Loucy (cell line): ENCODE data around the gene PTPRN2.

Experiments used
- H2AFZ ChIP-seq: fragments of 200-600 bp; sonication (generic); 2 replicates; pipeline ENCODE4 v1.6.0; 2016; ENCODE audit warnings: antibody characterized with exemption, mild to moderate bottlenecking, low read length, moderate library complexity
- H3F3A ChIP-seq: fragments of 200-600 bp; 2 replicates; pipeline ENCODE4 v1.6.0; 2016; ENCODE audit warnings: antibody characterized with exemption, low read depth, mild to moderate bottlenecking
- H3K27me3 ChIP-seq: fragments of 200-600 bp; sonication (generic); 2 replicates; pipeline ENCODE4 v1.6.1; 2014; ENCODE audit warnings: low read length, mild to moderate bottlenecking; ENCODE audit not compliant: insufficient read depth, poor library complexity, severe bottlenecking
- H3K36me3 ChIP-seq: fragments of 200-600 bp; sonication (generic); 2 replicates; pipeline ENCODE4 v1.6.1; 2016; ENCODE audit warnings: low read length; ENCODE audit not compliant: insufficient read depth
- H3K4me1 ChIP-seq: fragments of 200-600 bp; sonication (generic); 2 replicates; pipeline ENCODE4 v1.5.1; 2014; ENCODE audit warnings: low read length, mild to moderate bottlenecking; ENCODE audit not compliant: insufficient read depth, poor library complexity, severe bottlenecking
- H3K4me2 ChIP-seq: fragments of 200-600 bp; sonication (generic); 2 replicates; pipeline ENCODE4 v1.6.0; 2014; ENCODE audit warnings: antibody characterized with exemption, low read length, low read depth, mild to moderate bottlenecking; ENCODE audit not compliant: poor library complexity, severe bottlenecking
- H3K4me3 ChIP-seq: fragments of 200-600 bp; sonication (generic); 2 replicates; pipeline ENCODE4 v1.5.1; 2014; ENCODE audit warnings: low read length, mild to moderate bottlenecking, mixed read lengths; ENCODE audit not compliant: poor library complexity, severe bottlenecking
- H3K79me2 ChIP-seq: fragments of 200-600 bp; sonication (generic); 2 replicates; pipeline ENCODE4 v1.6.1; 2014; ENCODE audit warnings: low read length; ENCODE audit not compliant: insufficient read depth
- H3K9ac ChIP-seq: fragments of 200-600 bp; sonication (generic); 2 replicates; pipeline ENCODE4 v1.6.0; 2014; ENCODE audit warnings: mild to moderate bottlenecking, low read depth, low read length, moderate library complexity; ENCODE audit not compliant: poor library complexity, severe bottlenecking
- H3K9me2 ChIP-seq: fragments of 200-600 bp; sonication (generic); replicated peaks from 2 replicates; pipeline ENCODE4 v1.6.1; 2016; ENCODE audit warnings: low read depth, low read length, mixed read lengths
- H3K9me3 ChIP-seq: fragments of 200-600 bp; sonication (generic); 2 replicates; pipeline ENCODE4 v1.6.1; 2014; ENCODE audit warnings: mild to moderate bottlenecking, antibody characterized with exemption, low read length, low read depth; ENCODE audit not compliant: insufficient read depth
- H4K20me1 ChIP-seq: fragments of 200-600 bp; sonication (generic); 2 replicates; pipeline ENCODE4 v1.6.0; 2014; ENCODE audit warnings: antibody characterized with exemption, low read length, mild to moderate bottlenecking; ENCODE audit not compliant: insufficient read depth, poor library complexity, severe bottlenecking
- CTCF ChIP-seq: fragments of 200-600 bp; sonication (generic); conservative IDR thresholded peaks from 2 replicates; pipeline ENCODE4 v1.5.1; 2014; ENCODE audit warnings: mild to moderate bottlenecking, antibody characterized with exemption, low read length
- EZH2phosphoT487 ChIP-seq: fragments of 200-600 bp; IDR thresholded peaks from 2 replicates; pipeline ENCODE4 v1.6.1; 2018; ENCODE audit warnings: antibody characterized with exemption, mild to moderate bottlenecking, moderate library complexity, borderline replicate concordance

PTPRN2 gene

GRCh38 chr7:158019726-158020705 lies 567.6 kb downstream of the PTPRN2 start:
- Histone ChIP-seq H3K4me1 (no peaks in the 10 kb centered on the region), H2AFZ (no peak overlapping the region), H3K4me3 (no peak overlapping the region), H3K9me3 (peaks cover 7% of the 10 kb centered on the region; the same call in 1 of the 2 replicates), H3K4me2 (no peak overlapping the region), H4K20me1 (no peaks in the 10 kb centered on the region), H3K27me3 (no peaks in the 10 kb centered on the region), H3K36me3 (no peaks in the 10 kb centered on the region), H3F3A (no peaks in the 10 kb centered on the region), H3K9me2 (no peaks in the 10 kb centered on the region), H3K79me2 (no peaks in the 10 kb centered on the region), H3K9ac (no peak overlapping the region)
- TF ChIP-seq CTCF (no peak), EZH2phosphoT487 (no peak)

GRCh38 chr7:158018971-158019645 lies 568.5 kb downstream of the PTPRN2 start:
- Histone ChIP-seq H3K4me2 (no peak overlapping the region), H3K9ac (no peak overlapping the region), H3F3A (no peaks in the 10 kb centered on the region), H3K79me2 (no peaks in the 10 kb centered on the region), H4K20me1 (no peaks in the 10 kb centered on the region), H3K9me3 (peaks cover 7% of the 10 kb centered on the region; the same call in 1 of the 2 replicates), H3K27me3 (no peaks in the 10 kb centered on the region), H3K4me3 (no peak overlapping the region), H2AFZ (no peak overlapping the region), H3K4me1 (no peaks in the 10 kb centered on the region), H3K9me2 (no peaks in the 10 kb centered on the region), H3K36me3 (no peaks in the 10 kb centered on the region)
- no peak for TF ChIP-seq EZH2phosphoT487
- TF ChIP-seq CTCF: no peak

GRCh38 chr7:158018098-158018762 lies 569.4 kb downstream of the PTPRN2 start:
- no peak overlapping the region for H3K4me2 ChIP-seq
- H2AFZ ChIP-seq: no peak overlapping the region
- no peaks in the 10 kb centered on the region for H3K9me2 ChIP-seq
- H4K20me1 ChIP-seq: no peaks in the 10 kb centered on the region
- H3K4me1 ChIP-seq: no peaks in the 10 kb centered on the region
- peaks cover 7% of the 10 kb centered on the region; the same call in 1 of the 2 replicates for H3K9me3 ChIP-seq
- no peaks in the 10 kb centered on the region for H3K79me2 ChIP-seq
- H3K4me3 ChIP-seq: no peak overlapping the region
- no peaks in the 10 kb centered on the region for H3K27me3 ChIP-seq
- no peaks in the 10 kb centered on the region for H3F3A ChIP-seq
- TF ChIP-seq EZH2phosphoT487: no peak
- TF ChIP-seq CTCF: no peak
- no peaks in the 10 kb centered on the region for H3K36me3 ChIP-seq
- H3K9ac ChIP-seq: no peak overlapping the region
